OCI-LY1 (cell line): ENCODE measurements around the gene CPVL.

Experiments
- EZH2 ChIP-seq: fragments of 200-600 bp; sonication (generic), shearing (Covaris generic); IDR thresholded peaks from 2 replicates; pipeline ENCODE4 v1.8.0; 2017; ENCODE audit warnings: borderline replicate concordance, mixed run types, mild to moderate bottlenecking, antibody characterized with exemption, low read length, moderate library complexity, mixed read lengths
- TF ChIP-seq, protein P1 (sequence below): fragments of 200-600 bp; sonication (generic), shearing (Covaris generic); IDR thresholded peaks from 2 replicates; pipeline ENCODE4 v1.5.1; 2017; ENCODE audit warnings: mild to moderate bottlenecking, antibody characterized with exemption, low read length, moderate library complexity, mixed read lengths

DNA sequence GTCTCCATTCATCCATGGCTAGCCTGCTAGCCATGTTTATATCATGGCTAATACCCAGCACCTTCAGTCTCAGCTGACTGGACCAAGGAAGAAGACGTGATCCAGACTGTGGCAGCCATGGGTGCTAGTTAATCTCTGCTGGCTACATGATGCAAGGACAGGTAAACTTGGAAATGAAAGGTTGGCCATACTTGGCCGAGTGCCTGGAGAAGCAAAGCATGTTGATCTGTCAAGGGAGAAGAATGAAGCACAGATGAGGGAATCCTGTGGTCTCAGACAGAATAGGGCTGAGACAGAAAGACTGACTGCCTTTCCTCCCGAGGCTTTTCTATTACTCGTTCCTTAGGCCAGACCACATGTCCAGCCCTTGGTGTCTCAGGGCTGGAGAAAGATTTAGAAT is 41.1 kb downstream of the CPVL start:
- TF ChIP-seq, protein P1, sequence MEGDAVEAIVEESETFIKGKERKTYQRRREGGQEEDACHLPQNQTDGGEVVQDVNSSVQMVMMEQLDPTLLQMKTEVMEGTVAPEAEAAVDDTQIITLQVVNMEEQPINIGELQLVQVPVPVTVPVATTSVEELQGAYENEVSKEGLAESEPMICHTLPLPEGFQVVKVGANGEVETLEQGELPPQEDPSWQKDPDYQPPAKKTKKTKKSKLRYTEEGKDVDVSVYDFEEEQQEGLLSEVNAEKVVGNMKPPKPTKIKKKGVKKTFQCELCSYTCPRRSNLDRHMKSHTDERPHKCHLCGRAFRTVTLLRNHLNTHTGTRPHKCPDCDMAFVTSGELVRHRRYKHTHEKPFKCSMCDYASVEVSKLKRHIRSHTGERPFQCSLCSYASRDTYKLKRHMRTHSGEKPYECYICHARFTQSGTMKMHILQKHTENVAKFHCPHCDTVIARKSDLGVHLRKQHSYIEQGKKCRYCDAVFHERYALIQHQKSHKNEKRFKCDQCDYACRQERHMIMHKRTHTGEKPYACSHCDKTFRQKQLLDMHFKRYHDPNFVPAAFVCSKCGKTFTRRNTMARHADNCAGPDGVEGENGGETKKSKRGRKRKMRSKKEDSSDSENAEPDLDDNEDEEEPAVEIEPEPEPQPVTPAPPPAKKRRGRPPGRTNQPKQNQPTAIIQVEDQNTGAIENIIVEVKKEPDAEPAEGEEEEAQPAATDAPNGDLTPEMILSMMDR, result no peak
- TF ChIP-seq EZH2, result no peak
